Measurements from ENCODE around the gene CWF19L1.

GRCh38 chr10:100304414-100304813, 37.0 kb upstream of the CWF19L1 start:
- TF ChIP-seq, protein P1, sequence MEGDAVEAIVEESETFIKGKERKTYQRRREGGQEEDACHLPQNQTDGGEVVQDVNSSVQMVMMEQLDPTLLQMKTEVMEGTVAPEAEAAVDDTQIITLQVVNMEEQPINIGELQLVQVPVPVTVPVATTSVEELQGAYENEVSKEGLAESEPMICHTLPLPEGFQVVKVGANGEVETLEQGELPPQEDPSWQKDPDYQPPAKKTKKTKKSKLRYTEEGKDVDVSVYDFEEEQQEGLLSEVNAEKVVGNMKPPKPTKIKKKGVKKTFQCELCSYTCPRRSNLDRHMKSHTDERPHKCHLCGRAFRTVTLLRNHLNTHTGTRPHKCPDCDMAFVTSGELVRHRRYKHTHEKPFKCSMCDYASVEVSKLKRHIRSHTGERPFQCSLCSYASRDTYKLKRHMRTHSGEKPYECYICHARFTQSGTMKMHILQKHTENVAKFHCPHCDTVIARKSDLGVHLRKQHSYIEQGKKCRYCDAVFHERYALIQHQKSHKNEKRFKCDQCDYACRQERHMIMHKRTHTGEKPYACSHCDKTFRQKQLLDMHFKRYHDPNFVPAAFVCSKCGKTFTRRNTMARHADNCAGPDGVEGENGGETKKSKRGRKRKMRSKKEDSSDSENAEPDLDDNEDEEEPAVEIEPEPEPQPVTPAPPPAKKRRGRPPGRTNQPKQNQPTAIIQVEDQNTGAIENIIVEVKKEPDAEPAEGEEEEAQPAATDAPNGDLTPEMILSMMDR (IDR thresholded peaks at IDR 0.05): no peak
- no peak for TF ChIP-seq POLR2A (IDR thresholded peaks at IDR 0.05)

Measured in testis (tissue), 2 donors.